ENCODE measurements around the gene MSMO1.
"Not testable (repeated sequence)": the region's sequence is repeated elsewhere in the genome, so short reads cannot be mapped to it uniquely, and the experiment has no call there.

The MSMO1 gene

GRCh38 chr4:165324918-165325304 is 2.6 kb upstream of the MSMO1 start:
- no peak for DNase-seq

- no peak for DNase-seq
Observed at GRCh38 chr4:165325732-165326512, 1.5 kb upstream of the MSMO1 start.

- DNase-seq, result no peak
Observed at GRCh38 chr4:165326831-165327210, 648 bp upstream of the MSMO1 start.

- DNase-seq, result no peak
Observed at GRCh38 chr4:165328101-165328425, 594 bp downstream of the MSMO1 start.

- DNase-seq, result no peak
Observed at GRCh38 chr4:165328708-165329107, 1.2 kb downstream of the MSMO1 start.

GRCh38 chr4:165330071-165330470 is 2.6 kb downstream of the MSMO1 start:
- DNase-seq, result no peak

GRCh38 chr4:165330666-165331065 is 3.2 kb downstream of the MSMO1 start:
- DNase-seq, result no peak

GRCh38 chr4:165331359-165331758 is 3.9 kb downstream of the MSMO1 start:
- no peak for DNase-seq

GRCh38 chr4:165331823-165332222 is 4.4 kb downstream of the MSMO1 start:
- DNase-seq, result no peak

GRCh38 chr4:165332502-165332901 is 5.0 kb downstream of the MSMO1 start:
- DNase-seq, result no peak

- no peak for DNase-seq
Observed at GRCh38 chr4:165335163-165335703, 7.8 kb downstream of the MSMO1 start.

- DNase-seq, result no peak
Observed at GRCh38 chr4:165336743-165337142, 9.3 kb downstream of the MSMO1 start.

GRCh38 chr4:165342340-165342739 is 14.9 kb downstream of the MSMO1 start:
- not testable (repeated sequence) for DNase-seq

- no peak for DNase-seq
Observed at GRCh38 chr4:165343353-165344191, 16.1 kb downstream of the MSMO1 start.

GRCh38 chr4:165345666-165346417 is 18.4 kb downstream of the MSMO1 start:
- no peak for DNase-seq

- no peak for DNase-seq
Observed at GRCh38 chr4:165347647-165348569, 20.4 kb downstream of the MSMO1 start.

- DNase-seq, result no peak
Observed at GRCh38 chr4:165351359-165352130, 24.1 kb downstream of the MSMO1 start.

GRCh38 chr4:165355900-165356300 is 28.4 kb downstream of the MSMO1 start:
- no peak for DNase-seq

GRCh38 chr4:165359506-165359905 is 32.0 kb downstream of the MSMO1 start:
- no peak for DNase-seq

GRCh38 chr4:165360041-165360695 is 32.7 kb downstream of the MSMO1 start:
- DNase-seq, result no peak

Data from activated effector memory CD4-positive, alpha-beta T cell treated with anti-CD3 and anti-CD28 coated beads, Interleukin-2, amount 50 U/mL, for 16 hours (primary cell).